ENCODE data around the gene IGFBP3.
A peak's percentile ranks its signal among the peaks of the same experiment; 100 is the strongest.

Gene IGFBP3

GRCh38 chr7:45881280-45881758 lies 39.8 kb downstream of the IGFBP3 start:
- no peak for DNase-seq (ENCODE audit: low read depth, low spot score)
- no peak overlapping the region for H3K4me3 ChIP-seq (ENCODE audit: low read length)

DNA sequence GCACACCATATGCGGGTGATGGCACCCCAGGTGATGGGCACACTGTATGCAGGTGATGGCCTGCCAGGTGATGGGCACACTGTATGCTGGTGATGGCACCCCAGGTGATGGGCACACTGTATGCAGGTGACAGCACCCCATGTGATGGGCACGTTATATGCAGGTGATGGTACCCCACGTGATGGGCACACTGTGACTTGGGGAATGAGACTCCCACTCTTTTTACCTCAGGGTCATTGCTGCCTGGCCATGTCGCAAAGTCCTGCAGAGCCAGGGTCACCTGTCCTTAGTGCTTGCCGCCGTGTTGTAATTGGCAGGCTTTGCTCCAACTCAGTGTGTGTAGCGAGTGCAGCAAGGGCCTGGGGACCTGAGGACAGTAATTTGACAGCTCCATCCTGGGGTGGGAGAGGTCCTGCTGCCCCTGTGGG lies 40.6 kb downstream of the IGFBP3 start:
- no peak overlapping the region for H3K4me3 ChIP-seq (ENCODE audit: low read length)
- no peak for DNase-seq (ENCODE audit: low read depth, low spot score)

DNA sequence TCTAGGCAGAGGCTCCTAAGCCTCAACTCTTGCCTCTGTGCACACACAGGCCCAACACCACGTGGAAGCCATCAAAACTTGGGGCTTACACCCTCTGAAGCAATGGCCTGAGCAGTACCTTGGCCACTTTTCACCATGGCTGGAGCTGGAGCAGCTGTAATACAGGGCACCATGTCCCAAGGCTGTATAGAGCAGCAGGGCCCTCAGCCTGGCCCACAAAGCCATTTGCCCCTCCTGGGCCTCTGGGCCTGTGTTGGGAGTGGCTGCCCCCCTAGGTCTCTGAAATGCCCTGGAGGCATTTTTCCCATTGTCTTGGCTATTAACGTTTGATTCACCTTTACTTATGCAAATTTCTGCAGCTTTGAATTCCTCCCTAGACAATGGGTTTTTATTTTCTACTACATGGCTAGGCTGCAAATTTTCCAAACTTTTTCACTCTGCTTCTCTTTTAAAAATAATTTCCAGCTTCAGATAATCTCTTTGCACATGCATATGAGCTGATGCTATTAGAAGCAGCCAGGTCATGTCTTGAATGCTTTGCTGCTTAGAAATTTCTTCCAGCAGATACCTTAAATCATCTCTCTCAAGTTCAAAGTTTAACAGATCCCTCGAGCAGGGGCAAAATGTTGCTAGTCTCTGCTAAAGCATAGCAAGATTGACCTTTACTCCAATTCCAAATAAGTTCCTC lies 42.5 kb downstream of the IGFBP3 start:
- no peak for DNase-seq (ENCODE audit: low read depth, low spot score)
- no peak overlapping the region for H3K4me3 ChIP-seq (ENCODE audit: low read length)

DNA sequence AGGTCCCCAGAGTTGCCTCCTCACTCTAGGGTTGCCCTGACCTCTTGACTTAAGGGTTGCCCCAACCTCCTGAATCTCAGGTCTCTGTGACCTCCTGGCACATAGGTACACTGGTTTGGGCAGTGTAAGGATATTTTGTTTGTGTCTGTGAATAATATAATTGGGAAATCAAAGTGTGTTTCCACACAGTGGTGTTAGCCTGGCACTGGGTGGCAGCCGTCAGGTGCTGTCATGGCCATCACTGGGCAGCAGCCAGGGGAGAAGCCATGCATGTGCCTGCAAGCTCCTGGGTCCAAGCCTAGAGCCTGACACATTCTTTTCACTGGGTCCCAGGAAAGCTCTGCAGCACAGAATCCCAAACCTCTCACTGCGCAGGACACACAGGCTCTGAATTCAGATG lies 44.6 kb downstream of the IGFBP3 start:
- H3K4me3 ChIP-seq (ENCODE audit: low read length): no peak overlapping the region
- DNase-seq (ENCODE audit: low read depth, low spot score): no peak

- H3K4me3 ChIP-seq (ENCODE audit: low read length): no peak overlapping the region
- DNase-seq (ENCODE audit: low read depth, low spot score): no peak
These were observed 46.5 kb downstream of the IGFBP3 start for GRCh38 chr7:45874408-45875131.

GRCh38 chr7:45873355-45873754 lies 47.7 kb downstream of the IGFBP3 start:
- no peak overlapping the region for H3K4me3 ChIP-seq (ENCODE audit: low read length)
- DNase-seq (ENCODE audit: low read depth, low spot score): no peak

GRCh38 chr7:45873035-45873354 lies 48.1 kb downstream of the IGFBP3 start, which contains the start of gene CCDC201:
TSS of gene CCDC201 (minus strand) at chr7:45873082. CDS start at chr7:45873007, 75 bp downstream.
- no peak within 1 kb of the TSS for H3K4me3 ChIP-seq (ENCODE audit: low read length)
- no peak for DNase-seq (ENCODE audit: low read depth, low spot score)

- DNase-seq (ENCODE audit: low read depth, low spot score): peak; percentile 1
These were observed 48.7 kb downstream of the IGFBP3 start for GRCh38 chr7:45872116-45873034.

GRCh38 chr7:45869426-45869825 lies 51.6 kb downstream of the IGFBP3 start:
- no peak for DNase-seq (ENCODE audit: low read depth, low spot score)
- no peak overlapping the region for H3K4me3 ChIP-seq (ENCODE audit: low read length)

More at GRCh38 chr7:45872116-45873034, 48.7 kb downstream of the IGFBP3 start:
- H3K4me3 ChIP-seq (ENCODE audit: low read length): no peak overlapping the region

- no peak overlapping the region for H3K4me3 ChIP-seq (ENCODE audit: low read length)
- DNase-seq (ENCODE audit: low read depth, low spot score): no peak
These were observed 53.6 kb downstream of the IGFBP3 start for GRCh38 chr7:45867471-45867870.

- H3K4me3 ChIP-seq (ENCODE audit: low read length): no peak overlapping the region
- no peak for DNase-seq (ENCODE audit: low read depth, low spot score)
These were observed 55.3 kb downstream of the IGFBP3 start for GRCh38 chr7:45865594-45866410.

GRCh38 chr7:45863715-45864114 lies 57.4 kb downstream of the IGFBP3 start:
- H3K4me3 ChIP-seq (ENCODE audit: low read length): no peak overlapping the region
- DNase-seq (ENCODE audit: low read depth, low spot score): no peak
